HepG2 (cell line): ENCODE results near the gene DCTN4. TPM values are rescaled to one million over a fixed set of nuclear protein-coding genes. Genes with fewer than 3 reads are reported as not detected.

Experiments used
- ATAC-seq: fragments of 200-7000 bp; cut with Tn5 transposase; 3 replicates; pipeline ENCODE4 v1.9.1; 2020; ENCODE audit warnings: mild to moderate bottlenecking, moderate library complexity
- BruUV-seq: library from RNA; stranded (reverse); fragments of 400-500 nt; replicated peaks from 2 replicates; lab custom pipeline; 2021; lab: Mats Ljungman, UMichigan
- CTCF ChIA-PET: fragments of 300-600 bp; formaldehyde crosslinking; extraction: SDS; loops from one replicate; lab custom pipeline; 2021; ENCODE audit warnings: low total read pairs, inconsistent platforms, low intra/inter-chr PET ratio; lab: Yijun Ruan, JAX
- POLR2A ChIA-PET: fragments of 350-600 bp; sonication (Branson Sonifier 250); formaldehyde crosslinking; loops from one replicate; lab custom pipeline; 2020; ENCODE audit warnings: antibody characterized with exemption, inconsistent platforms; lab: Yijun Ruan, JAX
- DNase-seq: peaks from one replicate; pipeline ENCODE4 v3.0.0-alpha.2; 2015; ENCODE audit warnings: low spot score
- FAIRE-seq: peaks from 3 replicates; lab custom pipeline; 2011; peaks lifted over from hg19 to GRCh38; lab: Jason Lieb, UNC
- H2AFZ ChIP-seq: one replicate; pipeline ENCODE4 v1.6.1; 2011; ENCODE audit warnings: low read length, inconsistent platforms
- H3K27ac ChIP-seq: fragments of 300-600 bp; 3 replicates; pipeline ENCODE4 v1.8.0; 2011; ENCODE audit warnings: mixed run types, mild to moderate bottlenecking, mixed read lengths, low read length, inconsistent platforms; ENCODE audit not compliant: insufficient read depth; ENCODE audit errors: extremely low read length
- H3K27me3 ChIP-seq, 2 experiments: fragments of 200-600 bp in 1 of 2; 2 replicates in 1 of 2; 3 replicates in 1 of 2; pipeline versions ENCODE4 v1.6.0 to v1.8.0; 2011; ENCODE audit warnings: low read length in 2 of 2, mild to moderate bottlenecking in 2 of 2, moderate library complexity in 2 of 2, inconsistent platforms in 1 of 2; ENCODE audit not compliant: insufficient read depth in 2 of 2, control insufficient read depth in 1 of 2
- H3K36me3 ChIP-seq, 2 experiments: fragments of 200-600 bp in 1 of 2; replicated peaks in 1 of 2; 2 replicates in 1 of 2; 3 replicates in 1 of 2; pipeline versions ENCODE4 v1.5.1 to v1.8.0; 2011; ENCODE audit warnings: low read length in 2 of 2, inconsistent platforms in 1 of 2; ENCODE audit not compliant: insufficient read depth in 2 of 2, control insufficient read depth in 1 of 2
- H3K4me1 ChIP-seq: 2 replicates; pipeline ENCODE4 v1.5.1; 2012; ENCODE audit warnings: low read length, inconsistent platforms; ENCODE audit not compliant: insufficient read depth
- H3K4me2 ChIP-seq: 2 replicates; pipeline ENCODE4 v1.6.0; 2011; ENCODE audit warnings: low read depth, low read length, inconsistent platforms
- H3K4me3 ChIP-seq, 3 experiments: fragments of 200-600 bp in 1 of 3; sonication (generic), shearing (Covaris generic) in 1 of 3; replicated peaks in 1 of 3; 2 replicates each; pipeline ENCODE4 v1.5.1; 2011 to 2016; ENCODE audit warnings: low read length in 3 of 3, inconsistent platforms in 2 of 3, low read depth in 2 of 3, mild to moderate bottlenecking in 2 of 3, control low read depth in 1 of 3, mixed read lengths in 1 of 3; ENCODE audit not compliant: insufficient read depth in 1 of 3
- H3K79me2 ChIP-seq: one replicate; pipeline ENCODE4 v1.6.1; 2011; ENCODE audit warnings: low read length, inconsistent platforms; ENCODE audit not compliant: insufficient read depth
- H3K9ac ChIP-seq: 2 replicates; pipeline ENCODE4 v1.6.0; 2011; ENCODE audit warnings: mild to moderate bottlenecking, low read depth, low read length, inconsistent platforms; ENCODE audit not compliant: insufficient read depth
- H3K9me3 ChIP-seq: 2 replicates; pipeline ENCODE4 v1.5.1; 2012; ENCODE audit warnings: mild to moderate bottlenecking, low read length
- H4K20me1 ChIP-seq: 2 replicates; pipeline ENCODE4 v1.6.0; 2011; ENCODE audit warnings: inconsistent platforms, mild to moderate bottlenecking, low read length, moderate library complexity; ENCODE audit not compliant: insufficient read depth
- CREM ChIP-seq, 2 experiments: sonication (generic) in 1 of 2; formaldehyde crosslinking in 1 of 2; IDR thresholded peaks; 2 replicates each; pipeline versions ENCODE4 v1.4.0 to v1.6.1; 2016 to 2020; ENCODE audit warnings: antibody characterized with exemption in 1 of 2, mild to moderate bottlenecking in 1 of 2, missing genetic modification reagents in 1 of 2
- ELF4 ChIP-seq: sonication (generic); formaldehyde crosslinking; IDR thresholded peaks from 2 replicates; pipeline ENCODE4 v1.5.0; 2020; ENCODE audit warnings: missing genetic modification reagents, mild to moderate bottlenecking, moderate library complexity, borderline replicate concordance
- HMGA1 ChIP-seq: sonication (generic); formaldehyde crosslinking; conservative IDR thresholded peaks from 2 replicates; pipeline ENCODE4 v1.4.0; 2020; ENCODE audit warnings: missing genetic modification reagents
- JUNB ChIP-seq: sonication (generic); formaldehyde crosslinking; IDR thresholded peaks from 2 replicates; pipeline ENCODE4 v1.8.0; 2022; ENCODE audit warnings: missing genetic modification reagents, mild to moderate bottlenecking, borderline replicate concordance
- KLF15 ChIP-seq: sonication (generic); formaldehyde crosslinking; IDR thresholded peaks from 2 replicates; pipeline ENCODE4 v1.8.1; 2023; ENCODE audit warnings: borderline replicate concordance, mild to moderate bottlenecking, inconsistent platforms, missing genetic modification reagents, mixed read lengths
- SOX5 ChIP-seq: IDR thresholded peaks from 2 replicates; pipeline ENCODE4 v1.6.1; 2016; ENCODE audit warnings: borderline replicate concordance
- SP2 ChIP-seq: sonication (generic); formaldehyde crosslinking; IDR thresholded peaks from 2 replicates; pipeline ENCODE4 v1.5.1; 2020; ENCODE audit warnings: mild to moderate bottlenecking, missing genetic modification reagents
- SRSF1 ChIP-seq: fragments of 200-400 bp; formaldehyde crosslinking; optimal IDR thresholded peaks from 2 replicates; pipeline ENCODE3; 2017; ENCODE audit warnings: mild to moderate bottlenecking, low read depth, low read length, moderate library complexity
- TARDBP ChIP-seq: sonication (generic); formaldehyde crosslinking; IDR thresholded peaks from 2 replicates; pipeline ENCODE4 v1.8.0; 2022; ENCODE audit warnings: mild to moderate bottlenecking, missing genetic modification reagents
- ZNF296 ChIP-seq: sonication (generic); formaldehyde crosslinking; conservative IDR thresholded peaks from 2 replicates; pipeline ENCODE4 v1.5.0; 2020; ENCODE audit warnings: mild to moderate bottlenecking, missing genetic modification reagents
- ZNF337 ChIP-seq: sonication (generic); formaldehyde crosslinking; IDR thresholded peaks from 2 replicates; pipeline ENCODE4 v1.5.1; 2020; ENCODE audit warnings: missing genetic modification reagents, low read depth, mild to moderate bottlenecking, borderline replicate concordance
- ZNF468 ChIP-seq: sonication (generic); formaldehyde crosslinking; IDR thresholded peaks from 2 replicates; pipeline ENCODE4 v1.8.0; 2022; ENCODE audit warnings: mild to moderate bottlenecking, moderate library complexity, missing genetic modification reagents
- ZNF530 ChIP-seq: sonication (generic); formaldehyde crosslinking; IDR thresholded peaks from 2 replicates; pipeline ENCODE4 v1.5.0; 2020; ENCODE audit warnings: low read depth, mild to moderate bottlenecking, missing genetic modification reagents
- ZNF577 ChIP-seq: sonication (generic); formaldehyde crosslinking; IDR thresholded peaks from 2 replicates; pipeline ENCODE4 v1.4.0; 2020; ENCODE audit warnings: mild to moderate bottlenecking, low read depth, missing genetic modification reagents, borderline replicate concordance
- ZNF770 ChIP-seq: sonication (generic); formaldehyde crosslinking; IDR thresholded peaks from 2 replicates; pipeline ENCODE4 v1.5.0; 2020; ENCODE audit warnings: mild to moderate bottlenecking, missing genetic modification reagents
- WGBS: methylation state at CpG from one replicate; pipeline ENCODE4 v1.1.6; 2017; ENCODE audit warnings: low lambda C conversion rate; 5-methylcytosine and 5-hydroxymethylcytosine counted together
- in situ Hi-C: cut with HindIII; loops from 2 replicates; pipeline ENCODE4 v1.10.0; 2017; ENCODE audit warnings: low pct_unique_long_range_greater_than_20kb; ENCODE audit not compliant: extremely low pct_ligation_motif_present
- intact Hi-C: fragments of 100-400 bp; cut with micrococcal nuclease; formaldehyde crosslinking; loops from one replicate; pipeline ENCODE4 v1.10.0; 2022; ENCODE audit not compliant: unreplicated experiment
- polyA plus RNA-seq, 8 experiments: library from polyadenylated mRNA; depleted of rRNA in 3 of 8; stranded (reverse) in 7 of 8; unstranded in 1 of 8; fragments of >200 nt; fragmentation: Illumina TruSeq in 4 of 8; extraction: Trizol in 4 of 8; gene quantifications; 2 replicates each; pipeline versions ENCODE4 v1.2.1 to v1.2.3, GENCODE V29; 2011 to 2016; ENCODE audit warnings: low read depth in 4 of 8, missing spikeins in 1 of 8, mixed read lengths in 1 of 8; ENCODE audit not compliant: insufficient read depth in 1 of 8
- total RNA-seq, 5 experiments: library from RNA; depleted of rRNA; stranded (reverse); fragments of >200 nt; fragmentation: Illumina TruSeq; extraction: Trizol; gene quantifications; 2 replicates each; pipeline ENCODE4 v1.2.3, GENCODE V29; 2016; ENCODE audit warnings: low read depth in 1 of 5
- TF ChIP-seq, protein P1 (sequence below): IDR thresholded peaks from 2 replicates; pipeline ENCODE4 v1.6.1; 2018; ENCODE audit warnings: missing genetic modification reagents, mild to moderate bottlenecking, missing compliant biosample characterization
- TF ChIP-seq, protein P2 (sequence below): sonication (generic); formaldehyde crosslinking; IDR thresholded peaks from 2 replicates; pipeline ENCODE4 v1.8.1; 2022; ENCODE audit warnings: mild to moderate bottlenecking, missing genetic modification reagents

DCTN4 gene
- total and polyA plus RNA-seq, 2 of the 13 experiments (the other 11 are each of a cell fraction or from before 2014, with no cell fraction given), result 24.1 to 26.9 TPM

DNA sequence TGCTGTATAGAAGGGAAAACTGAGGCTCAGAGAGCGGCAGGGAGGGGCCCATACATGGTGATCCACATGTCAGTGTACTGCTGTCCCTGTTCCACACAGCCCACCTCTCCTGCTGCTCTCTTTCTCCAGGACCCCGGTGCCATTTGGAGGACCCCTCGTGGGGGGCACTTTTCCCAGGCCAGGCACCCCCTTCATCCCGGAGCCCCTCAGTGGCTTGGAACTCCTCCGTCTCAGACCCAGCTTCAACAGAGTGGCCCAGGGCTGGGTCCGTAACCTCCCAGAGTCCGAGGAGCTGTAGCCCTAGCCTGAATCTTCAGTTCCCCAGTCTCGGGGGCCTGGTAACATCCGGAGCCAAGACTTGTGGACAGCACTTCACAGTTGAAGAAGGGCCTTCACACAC lies 82.2 kb downstream of the DCTN4 start:
- Histone ChIP-seq H3K4me3 (no peak overlapping the region), H3K9me3 (no peaks in the 10 kb centered on the region), H3K36me3 (no peaks in the 10 kb centered on the region), H2AFZ (no peak overlapping the region), H3K4me1 (no peaks in the 10 kb centered on the region), H3K9ac (no peak overlapping the region)
- DNase-seq (no peak), FAIRE-seq (no peak)
- 61% methylated on average over 8 of the region's 9 CpGs for WGBS
- in situ Hi-C loops, result no loop called here
- CTCF ChIA-PET, result no interaction called here
- TF ChIP-seq JUNB (CRISPR knock-in tag) (no peak), ELF4 (CRISPR knock-in tag) (no peak), TARDBP (no peak), KLF15 (CRISPR knock-in tag) (no peak), SOX5 (CRISPR knock-in tag) (no peak), HMGA1 (CRISPR knock-in tag) (no peak), ZNF530 (CRISPR knock-in tag) (no peak), ZNF577 (no peak), CREM (IDR thresholded peaks at IDR 0.05) (no peak), CREM (CRISPR knock-in tag; IDR thresholded peaks at IDR 0.05) (no peak), ZNF770 (CRISPR knock-in tag) (no peak), SP2 (CRISPR knock-in tag) (no peak), SRSF1 (no peak), ZNF296 (no peak), ZNF468 (CRISPR knock-in tag) (no peak), ZNF337 (no peak)
- TF ChIP-seq, protein P1, sequence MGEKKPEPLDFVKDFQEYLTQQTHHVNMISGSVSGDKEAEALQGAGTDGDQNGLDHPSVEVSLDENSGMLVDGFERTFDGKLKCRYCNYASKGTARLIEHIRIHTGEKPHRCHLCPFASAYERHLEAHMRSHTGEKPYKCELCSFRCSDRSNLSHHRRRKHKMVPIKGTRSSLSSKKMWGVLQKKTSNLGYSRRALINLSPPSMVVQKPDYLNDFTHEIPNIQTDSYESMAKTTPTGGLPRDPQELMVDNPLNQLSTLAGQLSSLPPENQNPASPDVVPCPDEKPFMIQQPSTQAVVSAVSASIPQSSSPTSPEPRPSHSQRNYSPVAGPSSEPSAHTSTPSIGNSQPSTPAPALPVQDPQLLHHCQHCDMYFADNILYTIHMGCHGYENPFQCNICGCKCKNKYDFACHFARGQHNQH, result no peak
- TF ChIP-seq, protein P2, sequence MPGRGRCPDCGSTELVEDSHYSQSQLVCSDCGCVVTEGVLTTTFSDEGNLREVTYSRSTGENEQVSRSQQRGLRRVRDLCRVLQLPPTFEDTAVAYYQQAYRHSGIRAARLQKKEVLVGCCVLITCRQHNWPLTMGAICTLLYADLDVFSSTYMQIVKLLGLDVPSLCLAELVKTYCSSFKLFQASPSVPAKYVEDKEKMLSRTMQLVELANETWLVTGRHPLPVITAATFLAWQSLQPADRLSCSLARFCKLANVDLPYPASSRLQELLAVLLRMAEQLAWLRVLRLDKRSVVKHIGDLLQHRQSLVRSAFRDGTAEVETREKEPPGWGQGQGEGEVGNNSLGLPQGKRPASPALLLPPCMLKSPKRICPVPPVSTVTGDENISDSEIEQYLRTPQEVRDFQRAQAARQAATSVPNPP, result no peak
- TF ChIP-seq, all 625 proteins: peak for 0
- intact Hi-C loops, result no loop called here
- no peaks in the 10 kb centered on the region for H3K79me2 ChIP-seq
- H3K27me3 ChIP-seq, result peaks cover 2 to 17% of the 10 kb centered on the region in 2 experiments; a peak in 2 of 5 replicates
- H3K27ac ChIP-seq, result no peak overlapping the region
- H3K4me2 ChIP-seq, result no peak overlapping the region
- POLR2A ChIA-PET, result no interaction called here
- no peaks in the 10 kb centered on the region for H4K20me1 ChIP-seq
- ATAC-seq, result no peak
- no TSS peak for BruUV-seq
